ENCODE measurements around the gene PI4K2B.

Gene PI4K2B

GRCh38 chr4:25310803-25311166, 77.0 kb downstream of the PI4K2B start:
- Histone ChIP-seq H3F3A (ENCODE audit: low read depth) (peaks cover 9% of the 10 kb centered on the region), H3K9me2 (replicated peaks; ENCODE audit: low read depth, low read length) (no peaks in the 10 kb centered on the region), H3K4me3 (ENCODE audit: low read length, poor library complexity, severe bottlenecking) (peak overlapping the region; percentile 48), H3K27me3 (ENCODE audit: insufficient read depth, low read length, poor library complexity, severe bottlenecking) (no peaks in the 10 kb centered on the region), H3K79me2 (ENCODE audit: insufficient read depth, low read length) (peaks cover 21% of the 10 kb centered on the region), H4K20me1 (ENCODE audit: insufficient read depth, low read length, poor library complexity, severe bottlenecking) (no peaks in the 10 kb centered on the region), H2AFZ (ENCODE audit: low read length) (peak overlapping the region; percentile 86), H3K9me3 (ENCODE audit: insufficient read depth, low read depth, low read length) (no peaks in the 10 kb centered on the region), H3K9ac (ENCODE audit: low read depth, low read length, poor library complexity, severe bottlenecking) (peak overlapping the region; percentile 44), H3K36me3 (ENCODE audit: insufficient read depth, low read length) (no peaks in the 10 kb centered on the region), H3K4me1 (ENCODE audit: insufficient read depth, low read length, poor library complexity, severe bottlenecking) (peaks cover 24% of the 10 kb centered on the region), H3K4me2 (ENCODE audit: low read depth, low read length, poor library complexity, severe bottlenecking) (peak overlapping the region; percentile 53)
- TF ChIP-seq CTCF (conservative IDR thresholded peaks at IDR 0.05; ENCODE audit: low read length) (no peak), EZH2phosphoT487 (IDR thresholded peaks at IDR 0.05; ENCODE audit: borderline replicate concordance) (no peak)

- Histone ChIP-seq H3K27me3 (ENCODE audit: insufficient read depth, low read length, poor library complexity, severe bottlenecking) (no peaks in the 10 kb centered on the region), H3K4me2 (ENCODE audit: low read depth, low read length, poor library complexity, severe bottlenecking) (peak within 1 kb of the TSS; percentile 83), H3K79me2 (ENCODE audit: insufficient read depth, low read length) (peaks cover 29% of the 10 kb centered on the region), H4K20me1 (ENCODE audit: insufficient read depth, low read length, poor library complexity, severe bottlenecking) (no peaks in the 10 kb centered on the region), H3K9ac (ENCODE audit: low read depth, low read length, poor library complexity, severe bottlenecking) (peak within 1 kb of the TSS; percentile 84), H3F3A (ENCODE audit: low read depth) (peaks cover 9% of the 10 kb centered on the region), H3K36me3 (ENCODE audit: insufficient read depth, low read length) (no peaks in the 10 kb centered on the region), H3K9me2 (replicated peaks; ENCODE audit: low read depth, low read length) (no peaks in the 10 kb centered on the region), H3K4me3 (ENCODE audit: low read length, poor library complexity, severe bottlenecking) (peak within 1 kb of the TSS; percentile 90), H2AFZ (ENCODE audit: low read length) (peak within 1 kb of the TSS; percentile 94), H3K9me3 (ENCODE audit: insufficient read depth, low read depth, low read length) (no peaks in the 10 kb centered on the region), H3K4me1 (ENCODE audit: insufficient read depth, low read length, poor library complexity, severe bottlenecking) (peaks cover 24% of the 10 kb centered on the region)
- TF ChIP-seq CTCF (conservative IDR thresholded peaks at IDR 0.05; ENCODE audit: low read length) (peak; percentile 97), EZH2phosphoT487 (IDR thresholded peaks at IDR 0.05; ENCODE audit: borderline replicate concordance) (no peak)
Measured at GRCh38 chr4:25312496-25313200, 78.8 kb downstream of the PI4K2B start, which contains the start of gene ZCCHC4. TSS of gene ZCCHC4 (plus strand) at chr4:25312774. CDS start at chr4:25312810, 36 bp downstream.

GRCh38 chr4:25313201-25313895, 79.5 kb downstream of the PI4K2B start:
- H3K79me2 ChIP-seq (ENCODE audit: insufficient read depth, low read length) = peaks cover 29% of the 10 kb centered on the region
- TF ChIP-seq CTCF (conservative IDR thresholded peaks at IDR 0.05; ENCODE audit: low read length) (no peak), EZH2phosphoT487 (IDR thresholded peaks at IDR 0.05; ENCODE audit: borderline replicate concordance) (no peak)

More at GRCh38 chr4:25313201-25313895, 79.5 kb downstream of the PI4K2B start:
- no peaks in the 10 kb centered on the region for H4K20me1 ChIP-seq (ENCODE audit: insufficient read depth, low read length, poor library complexity, severe bottlenecking)
- H3K27me3 ChIP-seq (ENCODE audit: insufficient read depth, low read length, poor library complexity, severe bottlenecking) = no peaks in the 10 kb centered on the region
- H3K4me2 ChIP-seq (ENCODE audit: low read depth, low read length, poor library complexity, severe bottlenecking) = peak overlapping the region; percentile 83
- H3K9me3 ChIP-seq (ENCODE audit: insufficient read depth, low read depth, low read length) = no peaks in the 10 kb centered on the region
- H3K4me1 ChIP-seq (ENCODE audit: insufficient read depth, low read length, poor library complexity, severe bottlenecking) = peaks cover 24% of the 10 kb centered on the region
- peaks cover 9% of the 10 kb centered on the region for H3F3A ChIP-seq (ENCODE audit: low read depth)
- no peaks in the 10 kb centered on the region for H3K9me2 ChIP-seq (replicated peaks; ENCODE audit: low read depth, low read length)
- peak overlapping the region; percentile 84 for H3K9ac ChIP-seq (ENCODE audit: low read depth, low read length, poor library complexity, severe bottlenecking)
- H3K36me3 ChIP-seq (ENCODE audit: insufficient read depth, low read length) = no peaks in the 10 kb centered on the region
- peak overlapping the region; percentile 90 for H3K4me3 ChIP-seq (ENCODE audit: low read length, poor library complexity, severe bottlenecking)
- H2AFZ ChIP-seq (ENCODE audit: low read length) = peak overlapping the region; percentile 77

Measured in Loucy (cell line).